NCI-H69 (cell line): Measurements from ENCODE around the gene RHOA.
A peak's percentile ranks its signal among the peaks of the same experiment; 100 is the strongest.
"Not testable (repeated sequence)": the region's sequence is repeated elsewhere in the genome, so short reads cannot be mapped to it uniquely, and the experiment has no call there.

ENCODE experiments used
- DNase-seq: peaks from one replicate; lab custom pipeline; 2025; lab: John Stamatoyannopoulos, UW

The RHOA gene

GRCh38 chr3:49359623-49360022, 52.2 kb downstream of the RHOA start:
- DNase-seq = peak; percentile 20

- DNase-seq = peak; percentile 54
These were observed 52.9 kb downstream of the RHOA start for GRCh38 chr3:49358884-49359225.

- peak; percentile 96 for DNase-seq
These were observed 53.4 kb downstream of the RHOA start, which contains the start of gene GPX1 for GRCh38 chr3:49358217-49358883. Gene GPX1 (minus strand): TSS chr3:49358353. CDS start chr3:49358278, 75 bp downstream.

GRCh38 chr3:49357443-49358216, 54.1 kb downstream of the RHOA start:
- peak; percentile 52 for DNase-seq

GRCh38 chr3:49357095-49357442, 54.7 kb downstream of the RHOA start:
- DNase-seq = not testable (repeated sequence)

- no peak for DNase-seq
These were observed 58.8 kb downstream of the RHOA start for GRCh38 chr3:49352890-49353421.

GRCh38 chr3:49352281-49352680, 59.5 kb downstream of the RHOA start:
- no peak for DNase-seq

GRCh38 chr3:49351521-49352011, 60.2 kb downstream of the RHOA start:
- DNase-seq = no peak

- DNase-seq = no peak
These were observed 62.2 kb downstream of the RHOA start for GRCh38 chr3:49349348-49350114.

- not testable (repeated sequence) for DNase-seq
These were observed 63.4 kb downstream of the RHOA start for GRCh38 chr3:49348361-49348760.

- no peak for DNase-seq
These were observed 65.0 kb downstream of the RHOA start for GRCh38 chr3:49346797-49347251.

GRCh38 chr3:49343163-49343562, 68.6 kb downstream of the RHOA start:
- DNase-seq = no peak

- DNase-seq = no peak
These were observed 69.8 kb downstream of the RHOA start for GRCh38 chr3:49341996-49342395.

- DNase-seq = peak; percentile 92
These were observed 71.6 kb downstream of the RHOA start, which contains the start of gene USP4 for GRCh38 chr3:49339941-49340800. Gene USP4 (minus strand): TSS chr3:49340053. CDS start chr3:49340024, 29 bp downstream.

GRCh38 chr3:49339581-49339940, 72.2 kb downstream of the RHOA start:
- DNase-seq = peak; percentile 59

GRCh38 chr3:49333916-49334633, 77.7 kb downstream of the RHOA start:
- no peak for DNase-seq

- no peak for DNase-seq
These were observed 78.7 kb downstream of the RHOA start for GRCh38 chr3:49333091-49333490.

GRCh38 chr3:49329186-49329585, 82.6 kb downstream of the RHOA start:
- no peak for DNase-seq

- DNase-seq = not testable (repeated sequence)
These were observed 83.4 kb downstream of the RHOA start for GRCh38 chr3:49328350-49328749.

GRCh38 chr3:49327485-49327884, 84.3 kb downstream of the RHOA start:
- DNase-seq = no peak

GRCh38 chr3:49324768-49325167, 87.0 kb downstream of the RHOA start:
- DNase-seq = no peak
